ENCODE data around the gene TMEM170A. TPM values are rescaled to one million over a fixed set of nuclear protein-coding genes. Genes with fewer than 3 reads are reported as not detected.
A peak's percentile ranks its signal among the peaks of the same experiment; 100 is the strongest.
"Not testable (repeated sequence)": the region's sequence is repeated elsewhere in the genome, so short reads cannot be mapped to it uniquely, and the experiment has no call there.

TMEM170A gene
- total RNA-seq, 1 donor from 2014 or later, result 25.7 TPM

- no peak for DNase-seq (ENCODE audit: low spot score)
Observed at GRCh38 chr16:75481475-75481874, 17.0 kb upstream of the TMEM170A start.

DNA sequence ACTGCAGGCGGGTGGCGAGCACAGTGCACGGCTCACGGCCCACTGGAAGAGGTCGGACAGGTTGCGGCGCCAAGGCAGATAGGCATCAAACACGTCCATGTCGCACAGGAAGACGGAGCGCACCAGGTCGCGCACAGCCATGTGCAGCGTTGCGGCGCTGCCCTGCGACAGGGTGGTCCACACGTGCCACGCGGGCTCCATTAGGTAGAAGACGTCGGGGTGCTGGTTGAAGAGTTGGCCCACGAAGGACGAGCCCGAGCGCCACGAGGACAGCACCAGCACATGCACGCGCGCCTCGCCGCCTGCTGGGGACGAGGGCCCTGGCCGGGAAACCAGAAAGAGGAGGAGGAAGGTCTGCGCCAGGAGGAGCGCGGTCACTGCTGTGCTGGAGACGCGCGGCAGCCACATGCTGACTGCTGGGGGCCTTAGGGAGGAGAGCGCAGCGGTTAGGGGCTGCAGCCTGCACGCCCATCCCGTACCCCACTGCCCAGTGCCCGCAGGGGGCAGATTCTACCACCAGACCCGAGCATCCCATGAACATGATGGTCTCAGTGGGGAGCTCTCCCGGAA lies 15.0 kb upstream of the TMEM170A start:
- no peak for DNase-seq (ENCODE audit: low spot score)

DNA sequence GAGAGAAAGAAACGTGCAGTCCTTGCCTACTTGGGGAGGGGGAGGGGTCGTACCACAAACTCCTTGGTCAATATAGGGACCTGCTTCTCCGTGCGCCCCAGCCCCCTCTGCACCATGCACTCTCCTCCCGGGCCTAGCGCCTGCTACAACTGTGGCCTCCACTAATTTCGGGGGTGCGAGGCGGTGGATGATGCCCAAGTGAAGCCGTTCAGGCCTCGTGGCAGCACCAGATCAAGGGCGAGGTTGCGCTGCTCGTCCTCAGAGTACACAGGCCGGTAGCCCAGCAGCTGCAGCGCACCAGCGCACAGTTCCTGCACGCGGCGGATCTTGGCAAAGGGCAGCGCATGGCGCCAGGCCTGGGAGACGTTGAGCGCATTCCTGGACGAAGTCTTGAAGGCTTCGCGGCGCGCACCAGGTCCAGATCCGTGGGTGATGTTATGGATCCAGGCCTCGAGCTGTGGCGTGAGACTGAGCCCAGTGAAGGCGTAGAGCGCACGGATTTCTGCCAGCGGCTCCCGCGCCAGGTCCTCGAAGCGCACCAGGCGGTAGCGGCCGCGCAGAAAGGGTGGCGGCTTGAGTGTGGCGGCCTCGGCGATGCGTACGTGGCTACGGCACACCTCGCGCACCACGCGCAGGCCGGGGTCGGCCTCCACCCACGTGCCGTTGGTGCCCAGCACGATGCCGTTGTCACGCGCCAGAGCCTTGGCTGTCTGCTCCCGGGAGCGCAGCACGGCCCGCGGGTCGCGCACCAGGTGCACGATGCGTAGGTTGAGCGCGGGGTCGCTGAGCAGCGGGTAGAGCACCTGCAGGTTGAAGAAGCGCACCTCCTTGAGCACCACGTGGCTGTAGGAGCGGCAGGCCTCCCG lies 14.2 kb upstream of the TMEM170A start:
- DNase-seq (ENCODE audit: low spot score), result no peak

DNA sequence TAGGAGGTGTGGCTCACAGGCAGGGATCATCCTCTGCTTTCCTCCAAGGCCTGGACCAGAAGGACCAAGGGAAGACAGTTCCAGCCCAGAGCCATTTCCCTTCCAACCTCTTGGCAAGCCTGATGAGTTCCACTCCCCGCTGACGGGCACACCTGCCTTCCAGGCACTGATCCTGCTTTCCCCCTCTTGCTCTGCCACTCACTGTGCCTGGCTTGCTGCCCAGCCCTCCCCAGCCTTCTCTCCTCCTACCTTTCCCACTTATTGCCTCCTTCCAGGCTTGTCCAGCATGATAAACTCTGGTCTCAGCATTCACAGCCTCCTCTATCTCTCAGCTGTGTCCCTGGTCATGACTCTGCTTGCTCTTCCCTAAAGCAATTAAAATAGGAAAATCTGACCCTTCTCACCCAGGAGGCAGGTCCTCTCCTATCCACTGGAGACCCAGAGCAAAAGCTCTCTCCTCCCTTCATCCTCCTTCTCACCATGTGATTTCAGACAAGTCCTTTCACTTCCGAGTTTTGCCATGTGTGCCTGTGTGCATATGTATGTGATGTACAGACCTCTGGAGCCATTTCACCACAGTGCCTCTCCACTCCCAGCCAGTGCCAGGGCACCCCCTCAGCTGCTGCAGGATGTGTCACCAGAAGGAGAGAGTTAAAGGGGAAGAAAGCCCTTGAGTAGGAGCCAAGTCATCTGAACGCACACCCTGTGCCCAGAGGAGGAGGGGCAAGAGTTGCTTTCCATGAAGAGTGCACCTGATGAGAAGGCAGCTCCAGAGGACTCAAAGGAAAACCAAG lies 13.4 kb upstream of the TMEM170A start:
- DNase-seq (ENCODE audit: low spot score), result no peak

- DNase-seq (ENCODE audit: low spot score), result no peak
Observed at GRCh38 chr16:75476817-75477216, 12.3 kb upstream of the TMEM170A start.

GRCh38 chr16:75475420-75475847 lies 10.9 kb upstream of the TMEM170A start:
- DNase-seq (ENCODE audit: low spot score), result no peak

DNA sequence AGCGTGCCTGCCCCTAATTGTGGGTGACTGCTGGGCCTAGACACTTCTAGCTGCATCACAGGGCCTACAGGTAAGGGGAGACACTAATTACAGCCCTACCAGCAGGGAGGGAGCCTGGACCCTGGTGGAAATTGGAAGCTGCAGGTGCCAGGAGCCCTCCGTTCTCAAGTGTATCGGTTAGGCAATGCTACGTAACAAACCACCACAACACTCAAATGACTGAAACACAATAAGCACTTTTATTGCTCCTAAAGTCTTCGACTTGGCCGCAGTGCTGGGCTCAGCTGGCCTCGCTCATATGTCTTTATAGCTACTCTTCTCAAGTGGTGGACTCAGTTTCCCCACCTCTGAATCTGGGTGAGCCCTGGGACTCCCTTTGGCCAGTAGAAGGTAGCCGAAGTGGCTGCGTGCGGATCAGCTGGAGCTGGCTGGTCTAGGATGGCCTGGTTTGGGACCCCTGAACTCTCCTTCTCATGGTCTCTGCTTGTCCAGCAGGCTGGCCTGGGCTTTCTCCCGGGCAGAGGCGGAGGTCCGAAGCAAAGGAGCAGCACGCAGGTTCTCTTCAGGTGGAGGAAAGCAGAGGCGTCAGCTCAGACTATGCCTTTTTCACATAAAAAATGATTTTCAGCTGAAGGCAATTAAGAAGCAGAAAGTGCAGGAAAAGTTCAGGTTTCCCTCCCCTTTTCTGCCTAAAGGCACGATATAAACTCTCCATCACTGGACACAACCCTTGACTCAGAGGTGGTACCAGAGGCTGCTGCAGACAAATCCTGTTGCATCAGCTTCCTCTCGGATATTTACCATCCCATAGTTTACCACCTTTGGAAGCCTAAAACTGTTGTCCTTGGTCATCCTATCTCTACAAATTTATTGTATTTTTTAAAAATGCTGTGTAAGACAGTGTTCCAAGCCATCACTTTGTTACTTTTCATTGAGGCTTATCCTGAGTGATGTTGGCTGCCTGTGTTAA lies 8.7 kb upstream of the TMEM170A start:
- no peak for DNase-seq (ENCODE audit: low spot score)

DNA sequence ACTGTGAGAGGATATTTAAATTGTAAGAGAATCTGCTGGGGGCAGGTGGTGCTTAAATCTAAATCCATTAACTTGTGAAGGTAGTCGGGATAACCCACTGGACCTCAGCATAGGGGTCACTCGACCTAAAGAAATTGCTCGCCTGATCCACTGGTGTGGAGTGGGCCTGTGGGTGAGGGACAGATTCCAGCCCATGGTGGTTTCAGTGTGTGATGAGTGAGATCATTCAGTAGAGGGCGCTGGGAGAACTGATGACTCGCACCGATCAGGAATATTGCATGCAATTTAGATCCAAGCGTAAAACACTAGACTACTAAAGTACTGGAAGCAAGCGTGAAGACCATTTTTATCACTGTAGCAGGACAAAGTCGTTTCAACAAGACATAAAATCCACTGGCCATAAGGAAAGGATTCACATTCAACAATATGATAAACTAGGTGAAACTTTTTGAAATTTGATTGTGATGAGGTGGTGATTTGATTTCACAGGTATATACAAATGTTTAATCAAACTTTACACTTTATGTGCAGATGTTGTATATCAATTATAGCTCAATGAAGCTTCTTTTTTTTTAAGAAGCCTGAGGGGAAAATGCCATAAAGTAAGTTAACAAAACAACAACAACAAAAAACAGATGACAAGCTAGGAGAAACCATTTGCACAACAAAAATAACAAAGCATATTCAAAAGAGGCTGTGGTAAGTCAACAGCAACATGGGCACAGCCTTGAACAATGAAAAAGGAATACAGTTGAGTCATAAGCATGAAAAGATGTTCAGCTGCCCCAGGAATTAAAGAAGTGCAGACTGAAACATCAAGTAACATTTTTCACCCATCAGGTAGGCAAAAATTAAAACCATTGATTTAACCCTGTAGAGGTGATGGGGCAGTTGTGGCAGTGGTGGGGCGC lies 7.5 kb upstream of the TMEM170A start:
- peak; percentile 66 for DNase-seq (ENCODE audit: low spot score)

DNA sequence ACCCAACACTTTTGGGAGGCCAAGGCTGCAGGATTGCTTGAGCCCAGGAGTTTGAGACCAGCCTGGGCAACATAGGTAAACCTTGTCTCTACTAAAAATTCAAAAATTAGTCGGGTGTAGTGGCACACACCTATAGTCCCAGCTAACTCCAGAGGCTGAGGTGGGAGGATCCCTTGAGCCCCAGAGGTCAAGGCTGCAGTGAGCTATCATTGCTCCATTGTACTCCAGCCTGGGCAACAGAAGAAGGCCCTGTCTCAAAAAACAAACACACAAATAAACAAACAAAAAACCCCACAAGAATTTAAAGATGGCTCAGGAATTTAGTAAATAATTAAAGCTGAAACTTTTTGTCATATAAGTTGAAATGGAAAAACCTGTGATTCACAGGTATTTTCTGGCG lies 2.3 kb upstream of the TMEM170A start:
- no peak for DNase-seq (ENCODE audit: low spot score)

GRCh38 chr16:75463389-75464121 lies 934 bp downstream of the TMEM170A start:
- DNase-seq (ENCODE audit: low spot score), result not testable (repeated sequence)

GRCh38 chr16:75462806-75463205 lies 1.7 kb downstream of the TMEM170A start:
- DNase-seq (ENCODE audit: low spot score), result no peak

DNA sequence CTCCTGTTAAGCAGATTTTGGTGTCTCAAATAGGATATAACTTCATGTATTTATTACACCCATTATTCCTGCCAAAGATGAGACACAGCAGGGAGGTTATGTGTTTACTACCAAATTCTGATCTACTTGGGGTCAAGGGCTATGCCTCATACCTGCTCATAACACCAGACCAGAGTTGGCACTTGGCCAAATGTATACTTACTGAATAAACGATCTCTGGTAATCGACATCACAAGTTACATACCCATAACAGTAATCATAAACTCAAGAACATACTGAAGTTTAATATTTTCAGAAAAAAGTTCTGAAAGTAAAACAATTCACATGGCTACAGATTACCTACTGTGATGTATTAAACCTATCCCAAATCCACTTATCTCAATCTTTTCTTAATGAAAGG lies 2.9 kb downstream of the TMEM170A start:
- no peak for DNase-seq (ENCODE audit: low spot score)

DNA sequence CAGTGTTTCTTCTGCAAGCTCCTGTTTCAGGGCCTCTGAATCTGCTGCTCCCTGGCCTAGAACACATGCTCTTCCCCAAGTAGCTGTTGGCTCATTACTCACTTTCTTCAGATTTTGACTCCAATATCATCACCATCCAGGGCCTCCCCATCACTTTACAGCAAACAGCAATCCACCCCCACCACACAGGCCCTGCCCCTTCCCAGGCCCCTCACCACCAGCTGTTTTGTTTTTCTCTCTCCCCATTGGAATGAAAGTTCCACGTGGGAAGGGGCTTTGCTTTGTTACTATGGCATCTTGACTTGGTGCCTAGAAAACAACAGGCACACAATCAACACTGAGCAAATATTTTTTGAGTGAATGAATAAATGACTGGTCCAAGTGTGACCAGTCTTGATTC lies 4.0 kb downstream of the TMEM170A start:
- DNase-seq (ENCODE audit: low spot score), result no peak

GRCh38 chr16:75459691-75460090 lies 4.8 kb downstream of the TMEM170A start:
- DNase-seq (ENCODE audit: low spot score), result no peak

GRCh38 chr16:75458439-75458838 lies 6.0 kb downstream of the TMEM170A start:
- no peak for DNase-seq (ENCODE audit: low spot score)

GRCh38 chr16:75458029-75458428 lies 6.5 kb downstream of the TMEM170A start:
- no peak for DNase-seq (ENCODE audit: low spot score)

DNA sequence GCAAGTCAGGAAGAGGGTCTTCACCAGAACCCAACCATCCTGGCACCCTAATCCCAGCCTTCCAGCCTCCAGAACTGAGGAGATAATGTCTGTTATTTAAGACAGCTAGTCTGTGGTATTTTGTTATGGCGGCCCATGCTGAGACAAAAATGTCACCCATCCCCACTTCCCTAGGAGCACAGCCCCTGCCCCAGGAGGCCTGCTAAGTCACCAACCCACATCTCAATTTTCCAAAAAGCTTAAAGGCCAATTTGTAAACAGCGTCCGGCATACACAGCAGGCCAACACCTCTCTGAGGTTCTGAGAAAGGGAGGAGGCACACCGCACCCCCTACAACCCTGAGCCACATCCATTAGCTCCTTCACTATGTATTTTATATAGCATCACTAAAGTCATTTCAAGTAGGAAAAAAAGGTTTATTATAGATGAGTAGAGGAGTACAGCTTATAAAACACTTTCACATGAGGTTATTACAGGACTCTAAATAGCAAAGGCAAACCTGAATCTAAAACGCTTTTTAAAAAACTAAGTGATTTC lies 6.9 kb downstream of the TMEM170A start:
- DNase-seq (ENCODE audit: low spot score), result no peak

- no peak for DNase-seq (ENCODE audit: low spot score)
Observed at GRCh38 chr16:75456971-75457370, 7.5 kb downstream of the TMEM170A start.

GRCh38 chr16:75456486-75456885 lies 8.0 kb downstream of the TMEM170A start:
- not testable (repeated sequence) for DNase-seq (ENCODE audit: low spot score)
